DMS 273 treated with DMSO at 0.1 percent for 48 hours (cell line): ENCODE data around the gene AK9.
"Not testable (repeated sequence)": the region's sequence is repeated elsewhere in the genome, so short reads cannot be mapped to it uniquely, and the experiment has no call there.

Source experiments
- DNase-seq: peaks from one replicate; lab custom pipeline; 2025; lab: John Stamatoyannopoulos, UW

AK9 gene

GRCh38 chr6:109690737-109691621 lies at the start of gene AK9, which contains the start of gene FIG4:
Gene AK9 (minus strand): TSS chr6:109691202. CDS start chr6:109675745, 15,457 bp downstream.
Gene FIG4 (plus strand): TSS chr6:109691296. CDS start chr6:109691436, 140 bp downstream.
- DNase-seq = peak; percentile 91

GRCh38 chr6:109740787-109741186 lies 49.8 kb upstream of the AK9 start:
- DNase-seq = no peak

GRCh38 chr6:109739686-109740085 lies 48.7 kb upstream of the AK9 start:
- DNase-seq = no peak

GRCh38 chr6:109738667-109739066 lies 47.7 kb upstream of the AK9 start:
- no peak for DNase-seq

GRCh38 chr6:109738255-109738654 lies 47.3 kb upstream of the AK9 start:
- no peak for DNase-seq

GRCh38 chr6:109736273-109737025 lies 45.4 kb upstream of the AK9 start:
- no peak for DNase-seq

GRCh38 chr6:109725250-109725649 lies 34.2 kb upstream of the AK9 start:
- not testable (repeated sequence) for DNase-seq

- no peak for DNase-seq
Measured at GRCh38 chr6:109722564-109723254, 31.7 kb upstream of the AK9 start.

GRCh38 chr6:109722011-109722410 lies 31.0 kb upstream of the AK9 start:
- no peak for DNase-seq

GRCh38 chr6:109720311-109720710 lies 29.3 kb upstream of the AK9 start:
- no peak for DNase-seq

GRCh38 chr6:109718991-109719390 lies 28.0 kb upstream of the AK9 start:
- no peak for DNase-seq

GRCh38 chr6:109717971-109718370 lies 27.0 kb upstream of the AK9 start:
- no peak for DNase-seq

GRCh38 chr6:109715616-109716015 lies 24.6 kb upstream of the AK9 start:
- no peak for DNase-seq

- DNase-seq = no peak
Measured at GRCh38 chr6:109714611-109715010, 23.6 kb upstream of the AK9 start.

GRCh38 chr6:109714166-109714565 lies 23.2 kb upstream of the AK9 start:
- no peak for DNase-seq

GRCh38 chr6:109713097-109713496 lies 22.1 kb upstream of the AK9 start:
- no peak for DNase-seq

- not testable (repeated sequence) for DNase-seq
Measured at GRCh38 chr6:109708099-109708498, 17.1 kb upstream of the AK9 start.

GRCh38 chr6:109706513-109706912 lies 15.5 kb upstream of the AK9 start:
- DNase-seq = no peak

- peak; percentile 60 for DNase-seq
Measured at GRCh38 chr6:109705258-109705657, 14.3 kb upstream of the AK9 start.

- no peak for DNase-seq
Measured at GRCh38 chr6:109702791-109703190, 11.8 kb upstream of the AK9 start.

- no peak for DNase-seq
Measured at GRCh38 chr6:109701774-109702173, 10.8 kb upstream of the AK9 start.

GRCh38 chr6:109701221-109701620 lies 10.2 kb upstream of the AK9 start:
- DNase-seq = no peak
